GM12872 (cell line): ENCODE results near the gene NEUROG3.

Experiments
- TF ChIP-seq, protein P1 (sequence below): IDR thresholded peaks from 3 replicates; pipeline ENCODE4 v1.5.1; 2011; ENCODE audit warnings: low read depth, mild to moderate bottlenecking, low read length, moderate library complexity; ENCODE audit not compliant: insufficient read depth

The NEUROG3 gene

GRCh38 chr10:69573056-69573806 is at the start of gene NEUROG3:
TSS of gene NEUROG3 (minus strand) at chr10:69573422. CDS start at chr10:69573043, 379 bp downstream.
- TF ChIP-seq, protein P1, sequence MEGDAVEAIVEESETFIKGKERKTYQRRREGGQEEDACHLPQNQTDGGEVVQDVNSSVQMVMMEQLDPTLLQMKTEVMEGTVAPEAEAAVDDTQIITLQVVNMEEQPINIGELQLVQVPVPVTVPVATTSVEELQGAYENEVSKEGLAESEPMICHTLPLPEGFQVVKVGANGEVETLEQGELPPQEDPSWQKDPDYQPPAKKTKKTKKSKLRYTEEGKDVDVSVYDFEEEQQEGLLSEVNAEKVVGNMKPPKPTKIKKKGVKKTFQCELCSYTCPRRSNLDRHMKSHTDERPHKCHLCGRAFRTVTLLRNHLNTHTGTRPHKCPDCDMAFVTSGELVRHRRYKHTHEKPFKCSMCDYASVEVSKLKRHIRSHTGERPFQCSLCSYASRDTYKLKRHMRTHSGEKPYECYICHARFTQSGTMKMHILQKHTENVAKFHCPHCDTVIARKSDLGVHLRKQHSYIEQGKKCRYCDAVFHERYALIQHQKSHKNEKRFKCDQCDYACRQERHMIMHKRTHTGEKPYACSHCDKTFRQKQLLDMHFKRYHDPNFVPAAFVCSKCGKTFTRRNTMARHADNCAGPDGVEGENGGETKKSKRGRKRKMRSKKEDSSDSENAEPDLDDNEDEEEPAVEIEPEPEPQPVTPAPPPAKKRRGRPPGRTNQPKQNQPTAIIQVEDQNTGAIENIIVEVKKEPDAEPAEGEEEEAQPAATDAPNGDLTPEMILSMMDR, result no peak

- TF ChIP-seq, protein P1, result no peak
Observed at GRCh38 chr10:69620625-69621024, 47.4 kb upstream of the NEUROG3 start.

- TF ChIP-seq, protein P1, result no peak
Observed at GRCh38 chr10:69619626-69620025, 46.4 kb upstream of the NEUROG3 start.

GRCh38 chr10:69618746-69619145 is 45.5 kb upstream of the NEUROG3 start:
- TF ChIP-seq, protein P1, result no peak

GRCh38 chr10:69616358-69616757 is 43.1 kb upstream of the NEUROG3 start:
- TF ChIP-seq, protein P1, result no peak

GRCh38 chr10:69614130-69614529 is 40.9 kb upstream of the NEUROG3 start:
- TF ChIP-seq, protein P1, result no peak

DNA sequence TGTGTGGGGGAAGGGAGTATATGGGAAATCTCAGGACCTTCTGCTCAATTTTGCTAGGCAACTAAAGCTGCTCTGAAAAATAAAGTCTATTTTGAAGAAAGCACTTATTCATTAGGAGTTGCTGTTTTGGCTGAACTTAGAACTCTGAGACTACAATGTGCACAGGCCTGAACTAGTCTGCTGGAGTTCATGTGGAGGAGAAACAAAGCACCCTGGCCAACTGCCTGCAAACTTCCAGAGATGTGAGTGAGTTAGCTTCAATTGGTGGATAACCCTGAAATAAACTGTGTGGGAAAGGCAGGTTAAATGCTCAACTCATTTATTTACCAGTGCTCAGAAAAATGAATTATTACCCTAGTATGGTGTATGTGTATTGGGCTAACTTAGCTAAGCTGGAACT is 39.5 kb upstream of the NEUROG3 start:
- TF ChIP-seq, protein P1, result no peak
